IMR-90 (cell line): ENCODE measurements around the gene MICU1. TPM values are rescaled to one million over a fixed set of nuclear protein-coding genes. Genes with fewer than 3 reads are reported as not detected.

Experiments used
- ATAC-seq: fragments of 200-7000 bp; cut with Tn5 transposase; 2 replicates; pipeline ENCODE4 v1.9.1; 2020; ENCODE audit warnings: low read depth, mild to moderate bottlenecking, moderate library complexity
- BruUV-seq: library from RNA; stranded (reverse); fragments of 400-500 nt; replicated peaks from 2 replicates; lab custom pipeline; 2021; lab: Mats Ljungman, UMichigan
- CTCF ChIA-PET: fragments of 300-600 bp; formaldehyde crosslinking; extraction: SDS; loops from one replicate; lab custom pipeline; 2021; ENCODE audit warnings: antibody characterized with exemption; lab: Yijun Ruan, JAX
- POLR2A ChIA-PET: fragments of 300-600 bp; sonication (Branson Sonifier 250); formaldehyde crosslinking; loops from one replicate; lab custom pipeline; 2022; ENCODE audit warnings: antibody characterized with exemption; ENCODE audit not compliant: unreplicated experiment; lab: Charles Lee
- DNase-seq: peaks from one replicate; pipeline ENCODE4 v3.0.0; 2013
- H2AFZ ChIP-seq: replicated peaks from 2 replicates; pipeline ENCODE3; 2013; ENCODE audit warnings: low read length, mild to moderate bottlenecking; ENCODE audit not compliant: poor library complexity
- H2AK5ac ChIP-seq: 2 replicates; pipeline ENCODE4 v1.6.1; 2013; ENCODE audit warnings: low read depth, low read length, inconsistent platforms
- H2AK9ac ChIP-seq: replicated peaks from 2 replicates; pipeline ENCODE3; 2013; ENCODE audit warnings: mild to moderate bottlenecking, low read depth, low read length, moderate library complexity; ENCODE audit not compliant: poor library complexity
- H2BK120ac ChIP-seq: 2 replicates; pipeline ENCODE4 v1.6.1; 2013; ENCODE audit warnings: low read depth, low read length, inconsistent platforms
- H2BK15ac ChIP-seq: 3 replicates; pipeline ENCODE4 v1.6.1; 2013; ENCODE audit warnings: low read depth, low read length, inconsistent platforms
- H2BK20ac ChIP-seq: 2 replicates; pipeline ENCODE4 v1.6.1; 2013; ENCODE audit warnings: low read depth, mild to moderate bottlenecking, inconsistent platforms, low read length, moderate library complexity
- H2BK5ac ChIP-seq: 2 replicates; pipeline ENCODE4 v1.6.1; 2013; ENCODE audit warnings: mild to moderate bottlenecking, low read depth, low read length, inconsistent platforms; ENCODE audit not compliant: poor library complexity, severe bottlenecking
- H3K14ac ChIP-seq: replicated peaks from 2 replicates; pipeline ENCODE4 v1.6.1; 2013; ENCODE audit warnings: low read depth, low read length, inconsistent platforms
- H3K18ac ChIP-seq: 2 replicates; pipeline ENCODE4 v1.6.1; 2013; ENCODE audit warnings: low read depth, low read length, control low read depth
- H3K23ac ChIP-seq: 2 replicates; pipeline ENCODE4 v1.6.1; 2013; ENCODE audit warnings: low read depth, low read length, inconsistent platforms
- H3K27ac ChIP-seq: 2 replicates; pipeline ENCODE4 v1.5.1; 2013; ENCODE audit warnings: mild to moderate bottlenecking, control low read depth, low read length; ENCODE audit not compliant: insufficient read depth
- H3K27me3 ChIP-seq: 2 replicates; pipeline ENCODE4 v1.6.1; 2013; ENCODE audit warnings: low read length; ENCODE audit not compliant: control insufficient read depth, insufficient read depth
- H3K36me3 ChIP-seq: 2 replicates; pipeline ENCODE4 v1.6.1; 2013; ENCODE audit warnings: low read length, mixed read lengths; ENCODE audit not compliant: control insufficient read depth, insufficient read depth
- H3K4ac ChIP-seq: 2 replicates; pipeline ENCODE4 v1.6.1; 2013; ENCODE audit warnings: low read depth, low read length, inconsistent platforms
- H3K4me1 ChIP-seq: 2 replicates; pipeline ENCODE4 v1.6.1; 2013; ENCODE audit warnings: low read length, mixed read lengths; ENCODE audit not compliant: control insufficient read depth, insufficient read depth
- H3K4me2 ChIP-seq: 2 replicates; pipeline ENCODE4 v1.6.1; 2013; ENCODE audit warnings: low read depth, mild to moderate bottlenecking, control low read depth, low read length, moderate library complexity
- H3K4me3 ChIP-seq: 2 replicates; pipeline ENCODE4 v1.5.1; 2013; ENCODE audit warnings: low read depth, mild to moderate bottlenecking, control low read depth, low read length, moderate library complexity; ENCODE audit not compliant: insufficient read depth
- H3K56ac ChIP-seq: 2 replicates; pipeline ENCODE4 v1.6.1; 2013; ENCODE audit warnings: low read length, inconsistent platforms; ENCODE audit not compliant: insufficient read depth; ENCODE audit errors: extremely low read depth
- H3K79me1 ChIP-seq, 2 experiments: 2 replicates each; pipeline ENCODE4 v1.6.1; 2013; ENCODE audit warnings: low read length in 2 of 2, inconsistent platforms in 1 of 2, low read depth in 1 of 2
- H3K9ac ChIP-seq: 2 replicates; pipeline ENCODE4 v1.6.1; 2013; ENCODE audit warnings: low read depth, low read length, control low read depth
- H3K9me1 ChIP-seq: 2 replicates; pipeline ENCODE4 v1.6.1; 2013; ENCODE audit warnings: low read length, inconsistent platforms; ENCODE audit not compliant: insufficient read depth
- H3K9me3 ChIP-seq: 2 replicates; pipeline ENCODE4 v1.6.1; 2013; ENCODE audit warnings: low read length; ENCODE audit not compliant: control insufficient read depth, insufficient read depth
- H4K20me1 ChIP-seq: 2 replicates; pipeline ENCODE4 v1.6.1; 2013; ENCODE audit warnings: low read length, inconsistent platforms; ENCODE audit not compliant: insufficient read depth
- H4K5ac ChIP-seq: 2 replicates; pipeline ENCODE4 v1.6.1; 2013; ENCODE audit warnings: mild to moderate bottlenecking, low read depth, low read length, control low read depth
- H4K8ac ChIP-seq, 2 experiments: 2 replicates each; pipeline ENCODE4 v1.6.1; 2013; ENCODE audit warnings: low read depth in 2 of 2, low read length in 2 of 2, control low read depth in 1 of 2, inconsistent platforms in 1 of 2
- H4K91ac ChIP-seq: 2 replicates; pipeline ENCODE4 v1.6.1; 2013; ENCODE audit warnings: low read depth, low read length, inconsistent platforms; ENCODE audit not compliant: insufficient read depth
- MAFK ChIP-seq: IDR thresholded peaks from 2 replicates; pipeline ENCODE4 v1.6.1; 2012; ENCODE audit warnings: low read depth, low read length, improper control_type of control experiment
- NFE2L2 ChIP-seq: fragments of 150-350 bp; IDR thresholded peaks from 2 replicates; pipeline ENCODE4 v1.6.1; 2016; ENCODE audit warnings: low read depth, mild to moderate bottlenecking, low read length
- WGBS, 2 experiments: methylation state at CpG; one replicate each; pipeline versions ENCODE4 v1.1.5 to v1.1.7; 2013; ENCODE audit warnings: missing lambda C conversion rate in 2 of 2; ENCODE audit not compliant: insufficient read length in 1 of 2; ENCODE audit errors: extremely low coverage in 2 of 2; 5-methylcytosine and 5-hydroxymethylcytosine counted together
- dilution Hi-C: fragments of 300-500 bp; cut with HindIII; formaldehyde crosslinking; loops from one replicate; pipeline ENCODE4 v1.14.3; 2018; ENCODE audit warnings: low sequenced_read_pairs; ENCODE audit not compliant: unreplicated experiment
- in situ Hi-C: fragments of 300-500 bp; cut with MboI; formaldehyde crosslinking; loops from 3 replicates; pipeline ENCODE4 v1.14.3; 2019; ENCODE audit warnings: low sequenced_read_pairs, inconsistent platforms, mixed read lengths
- intact Hi-C: fragments of 100-400 bp; cut with micrococcal nuclease; formaldehyde crosslinking; loops from 2 replicates; pipeline ENCODE4 v1.10.0; 2022
- polyA plus RNA-seq, 3 experiments: library from polyadenylated mRNA; depleted of rRNA; stranded (reverse); fragments of >200 nt; gene quantifications; 2 replicates each; pipeline ENCODE4 v1.2.3, GENCODE V29; 2012; ENCODE audit warnings: low replicate concordance in 1 of 3
- total RNA-seq: library from RNA; depleted of rRNA; stranded (reverse); fragments of >200 nt; gene quantifications from 2 replicates; pipeline ENCODE4 v1.2.3, GENCODE V29; 2012
- TF ChIP-seq, protein P1 (sequence below): fragments of 150-350 bp; IDR thresholded peaks from 2 replicates; pipeline ENCODE4 v1.6.1; 2017; ENCODE audit warnings: mild to moderate bottlenecking, antibody characterized with exemption, low read length, low read depth

Gene MICU1
- total and polyA plus RNA-seq, 2 of the 4 experiments (the other 2 are of a cell fraction), result 43.6 to 44.7 TPM

DNA sequence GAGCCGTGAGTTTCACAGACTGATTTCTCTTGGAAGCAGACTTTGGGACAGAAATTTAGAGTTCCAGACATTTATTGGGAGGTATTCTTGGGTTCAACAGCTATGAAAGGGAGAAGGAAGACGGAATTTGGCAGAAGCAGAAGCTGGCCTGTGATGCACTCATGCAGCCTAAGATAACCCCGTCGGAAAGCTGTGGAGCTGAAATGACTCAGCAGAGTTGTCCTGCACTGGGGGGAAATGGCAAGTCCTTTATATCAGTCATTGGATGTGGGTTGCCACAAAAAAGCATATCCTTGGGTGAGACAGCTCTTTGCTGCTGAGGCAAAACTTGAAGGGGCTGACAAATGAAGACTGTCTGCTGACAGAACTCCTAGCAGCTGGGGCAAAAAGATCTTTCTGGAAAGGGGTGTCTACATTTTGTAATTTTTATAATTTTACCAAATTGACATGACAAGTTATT, 11.5 kb upstream of the MICU1 start:
- Histone ChIP-seq H3K18ac (peak overlapping the region; percentile 83), H3K9me3 (no peaks in the 10 kb centered on the region), H3K14ac (peak overlapping the region; percentile 82; the same call in 1 of the 2 replicates), H3K4me2 (peak overlapping the region; percentile 10; the same call in 1 of the 2 replicates), H3K4ac (peak overlapping the region; percentile 66; the same call in 1 of the 2 replicates), H4K20me1 (no peaks in the 10 kb centered on the region), H4K91ac (peak overlapping the region; percentile 12; the same call in 1 of the 2 replicates), H3K56ac (no peak overlapping the region), H3K36me3 (no peaks in the 10 kb centered on the region), H2BK15ac (peak overlapping the region; percentile 19; the same call in 1 of the 3 replicates), H2AFZ (peak overlapping the region; percentile 69), H2BK20ac (peak overlapping the region; percentile 89), H3K27ac (peak overlapping the region; percentile 27; the same call in 1 of the 2 replicates), H3K23ac (peak overlapping the region; percentile 68; the same call in 1 of the 2 replicates), H3K79me1 (no peaks in the 10 kb centered on the region), H2BK5ac (peak overlapping the region; percentile 73), H3K9ac (no peak overlapping the region), H3K9me1 (0 out of 2 replicates have a peak, but pooled peaks cover 5% of the 10 kb centered on the region), H4K5ac (peak overlapping the region; percentile 5), H3K27me3 (no peaks in the 10 kb centered on the region), H3K4me3 (no peak overlapping the region), H3K4me1 (no peaks in the 10 kb centered on the region), H4K8ac (peak overlapping the region in 1 of 2 experiments; percentile 92; a peak in 2 of 4 replicates), H2AK9ac (no peak overlapping the region), H2BK120ac (peak overlapping the region; percentile 94), H2AK5ac (no peak overlapping the region)
- dilution Hi-C loops, result no loop called here
- intact Hi-C loops, result no loop called here
- CTCF ChIA-PET, result interaction anchor here (0.5 to 1.0 kb wide), 2 partner anchors 8 to 232 kb away, joined by 3 to 4 read pairs; no protein-coding TSS in a partner anchor
- in situ Hi-C loops, result no loop called here
- 14% methylated on average over 3 of the region's 4 CpGs; no CpG with 5 or more reads in 1 of the 2 experiments for WGBS, 2 experiments
- POLR2A ChIA-PET, result no interaction called here
- peak; percentile 95 for ATAC-seq
- BruUV-seq, result no TSS peak
- TF ChIP-seq NFE2L2 (peak; percentile 92), MAFK (peak; percentile 66)
- TF ChIP-seq, protein P1, sequence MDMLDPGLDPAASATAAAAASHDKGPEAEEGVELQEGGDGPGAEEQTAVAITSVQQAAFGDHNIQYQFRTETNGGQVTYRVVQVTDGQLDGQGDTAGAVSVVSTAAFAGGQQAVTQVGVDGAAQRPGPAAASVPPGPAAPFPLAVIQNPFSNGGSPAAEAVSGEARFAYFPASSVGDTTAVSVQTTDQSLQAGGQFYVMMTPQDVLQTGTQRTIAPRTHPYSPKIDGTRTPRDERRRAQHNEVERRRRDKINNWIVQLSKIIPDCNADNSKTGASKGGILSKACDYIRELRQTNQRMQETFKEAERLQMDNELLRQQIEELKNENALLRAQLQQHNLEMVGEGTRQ, result no peak
- peak; percentile 78 for DNase-seq
